Fibroblast of villous mesenchyme (primary cell): ENCODE data around the gene TRIM6. TPM values are rescaled to one million over a fixed set of nuclear protein-coding genes. Genes with fewer than 3 reads are reported as not detected.

Source experiments
- DNase-seq: peaks from one replicate; pipeline ENCODE4 v3.0.0-alpha.2; 2010; ENCODE audit warnings: low read depth
- H3K4me3 ChIP-seq: 2 replicates; pipeline ENCODE4 v1.5.1; 2011; ENCODE audit warnings: low read depth, mild to moderate bottlenecking, low read length
- total RNA-seq: library from RNA; depleted of rRNA; stranded (reverse); fragments of >200 nt; gene quantifications from 2 replicates; pipeline ENCODE4 v1.2.3, GENCODE V29; 2012
- TF ChIP-seq, protein P1 (sequence below): IDR thresholded peaks from 2 replicates; pipeline ENCODE4 v1.5.1; 2012; ENCODE audit warnings: low read depth, mild to moderate bottlenecking, low read length; ENCODE audit not compliant: insufficient read depth

TRIM6 gene
- total RNA-seq, 1 donor: 6.5 TPM

DNA sequence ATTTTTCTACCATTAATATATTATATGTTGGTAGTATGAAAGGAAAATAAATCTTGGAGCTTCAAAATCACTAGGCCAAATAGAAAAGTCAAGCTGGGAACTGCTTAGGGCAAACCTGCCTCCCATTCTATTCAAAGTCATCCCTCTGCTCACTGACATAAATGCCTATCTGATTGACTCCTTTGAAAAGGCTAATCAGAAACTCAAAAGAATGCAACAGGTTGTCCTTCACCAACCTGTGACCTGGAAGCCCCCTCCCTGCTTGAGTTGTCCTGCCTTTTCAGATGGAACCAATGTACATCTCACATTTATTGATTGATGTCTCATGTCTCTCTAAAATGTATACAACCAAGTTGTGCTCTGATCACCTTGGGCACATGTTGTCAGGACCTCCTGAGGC lies 25.1 kb downstream of the TRIM6 start:
- TF ChIP-seq, protein P1, sequence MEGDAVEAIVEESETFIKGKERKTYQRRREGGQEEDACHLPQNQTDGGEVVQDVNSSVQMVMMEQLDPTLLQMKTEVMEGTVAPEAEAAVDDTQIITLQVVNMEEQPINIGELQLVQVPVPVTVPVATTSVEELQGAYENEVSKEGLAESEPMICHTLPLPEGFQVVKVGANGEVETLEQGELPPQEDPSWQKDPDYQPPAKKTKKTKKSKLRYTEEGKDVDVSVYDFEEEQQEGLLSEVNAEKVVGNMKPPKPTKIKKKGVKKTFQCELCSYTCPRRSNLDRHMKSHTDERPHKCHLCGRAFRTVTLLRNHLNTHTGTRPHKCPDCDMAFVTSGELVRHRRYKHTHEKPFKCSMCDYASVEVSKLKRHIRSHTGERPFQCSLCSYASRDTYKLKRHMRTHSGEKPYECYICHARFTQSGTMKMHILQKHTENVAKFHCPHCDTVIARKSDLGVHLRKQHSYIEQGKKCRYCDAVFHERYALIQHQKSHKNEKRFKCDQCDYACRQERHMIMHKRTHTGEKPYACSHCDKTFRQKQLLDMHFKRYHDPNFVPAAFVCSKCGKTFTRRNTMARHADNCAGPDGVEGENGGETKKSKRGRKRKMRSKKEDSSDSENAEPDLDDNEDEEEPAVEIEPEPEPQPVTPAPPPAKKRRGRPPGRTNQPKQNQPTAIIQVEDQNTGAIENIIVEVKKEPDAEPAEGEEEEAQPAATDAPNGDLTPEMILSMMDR: no peak
- DNase-seq: no peak
- no peak overlapping the region for H3K4me3 ChIP-seq

DNA sequence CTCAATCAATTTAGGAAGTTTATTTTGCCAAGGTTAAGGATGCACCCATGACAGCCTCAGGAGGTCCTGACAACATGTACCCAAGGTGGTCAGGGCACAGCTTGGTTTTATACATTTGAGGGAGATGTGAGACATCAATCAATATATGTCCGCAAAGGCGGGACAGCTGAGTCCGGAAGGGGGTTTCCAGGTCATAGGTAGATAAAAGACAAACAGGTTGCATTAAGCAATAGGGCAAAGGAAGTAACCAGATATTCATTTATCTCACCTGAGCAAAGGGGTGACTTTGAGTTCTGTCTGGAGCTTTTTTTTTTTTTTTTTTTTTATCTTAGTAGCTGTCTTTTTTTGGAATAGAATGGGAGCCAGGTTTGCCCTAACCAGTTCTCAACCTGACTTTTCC lies 26.4 kb downstream of the TRIM6 start:
- TF ChIP-seq, protein P1: no peak
- no peak for DNase-seq
- H3K4me3 ChIP-seq: no peak overlapping the region

DNA sequence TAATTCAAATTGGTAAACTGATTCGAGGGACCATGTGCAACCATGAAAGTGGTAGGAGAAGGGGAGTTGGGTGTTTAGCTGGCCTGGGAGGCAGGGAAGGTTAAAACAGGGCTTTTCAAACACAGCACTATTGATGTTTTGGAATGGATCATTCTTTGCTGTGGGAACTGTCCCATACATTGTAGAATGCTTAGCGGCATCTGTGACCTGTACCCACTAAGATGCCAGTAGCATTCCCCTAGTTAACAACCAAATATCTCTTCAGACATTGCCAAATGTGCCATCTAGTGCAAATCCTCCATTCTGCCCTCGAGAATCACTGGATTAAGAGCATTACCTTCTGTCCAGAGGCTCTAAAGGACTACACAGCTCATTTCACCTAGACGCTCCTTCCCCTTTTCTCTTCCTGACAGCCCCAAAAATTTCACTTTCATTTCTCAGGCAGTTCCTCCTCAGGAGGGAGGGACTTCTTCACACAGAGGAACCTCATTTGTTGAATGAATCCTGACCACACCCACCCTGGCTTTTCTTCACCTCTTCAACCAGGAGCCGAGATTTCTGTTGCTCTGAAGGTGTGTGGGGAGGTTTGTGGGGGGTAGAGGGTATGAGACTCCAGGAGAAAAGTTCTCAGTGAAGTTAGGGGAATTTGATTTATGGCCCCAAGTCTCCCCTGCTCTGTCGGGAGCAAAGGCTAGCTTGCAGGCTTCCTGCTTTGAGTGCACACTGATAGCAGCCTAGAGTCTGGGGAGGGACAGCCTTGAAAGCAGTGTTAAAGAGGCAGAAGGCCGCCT lies 28.2 kb downstream of the TRIM6 start, which contains the start of gene TRIM34:
Gene TRIM34 (plus strand): TSS at position 513 of the 791 bp plus-strand sequence. CDS start 7,331 bp downstream, outside the sequence.
- peak; percentile 77 for DNase-seq
- TF ChIP-seq, protein P1: no peak
- peak within 1 kb of the TSS; percentile 69 for H3K4me3 ChIP-seq

DNA sequence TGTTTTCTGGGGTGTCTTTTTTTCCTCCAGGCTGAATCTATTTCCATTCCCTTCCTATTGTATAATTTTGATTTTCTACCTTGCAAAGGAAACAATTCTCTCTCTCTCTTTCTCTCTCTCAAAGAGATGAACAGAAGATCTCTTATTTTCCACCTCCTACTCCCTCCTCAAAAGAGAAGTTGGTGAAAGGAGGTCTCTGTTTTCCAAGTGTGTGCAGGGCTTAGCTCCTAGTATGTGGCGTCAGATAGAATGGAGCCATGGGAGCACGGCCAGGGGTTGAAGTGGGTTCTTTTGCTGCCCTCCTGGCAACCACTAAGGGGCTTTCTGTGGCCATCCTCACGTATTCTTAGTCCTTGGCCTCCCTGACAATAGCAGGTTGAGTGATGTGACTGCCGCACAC lies 28.8 kb downstream of the TRIM6 start:
- H3K4me3 ChIP-seq: peak overlapping the region; percentile 69
- TF ChIP-seq, protein P1: no peak
- no peak for DNase-seq

DNA sequence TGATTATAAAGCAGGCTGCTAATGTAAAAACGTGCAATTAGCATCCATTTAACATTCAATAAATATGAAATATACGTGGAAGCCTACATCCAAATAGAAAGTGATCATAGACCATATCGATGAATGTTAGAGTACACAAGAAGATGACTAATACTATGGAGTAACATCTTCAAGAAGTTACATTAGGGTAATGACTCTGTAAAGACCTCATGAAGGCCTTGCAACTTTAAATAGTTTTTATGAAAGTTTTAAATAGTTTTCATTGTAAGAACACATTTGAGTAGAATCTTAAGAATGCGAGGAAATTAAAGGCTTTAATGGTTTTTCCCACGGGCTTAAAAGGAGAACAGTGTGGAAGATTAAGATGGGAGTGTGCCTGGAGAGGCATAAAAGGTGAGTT lies 29.8 kb downstream of the TRIM6 start:
- TF ChIP-seq, protein P1: no peak
- H3K4me3 ChIP-seq: no peak overlapping the region
- peak; percentile 36 for DNase-seq

DNA sequence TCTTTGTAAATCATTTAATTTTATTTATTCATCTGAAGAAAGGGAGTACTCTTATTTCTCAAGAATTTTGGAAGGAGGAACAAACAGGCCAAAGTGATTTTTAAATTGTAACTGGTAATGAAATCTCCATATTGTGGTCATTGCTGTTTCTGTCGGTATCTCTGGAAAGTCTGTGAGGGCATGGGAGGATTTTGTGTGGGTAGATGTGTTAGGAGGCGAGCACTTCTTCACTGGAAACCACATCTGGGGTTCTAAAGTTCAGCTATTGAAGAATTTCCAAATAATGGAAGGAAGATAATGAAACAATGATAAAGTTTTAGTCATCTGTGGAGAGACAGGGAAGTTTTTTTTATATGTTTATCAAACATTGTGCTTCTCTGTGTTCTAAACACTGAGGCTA lies 35.0 kb downstream of the TRIM6 start:
- DNase-seq: no peak
- H3K4me3 ChIP-seq: no peak overlapping the region
- TF ChIP-seq, protein P1: no peak
